Kidney (tissue), 14 donors: Measurements from ENCODE around the gene CXADR. TPM values are rescaled to one million over a fixed set of nuclear protein-coding genes. Genes with fewer than 3 reads are reported as not detected.

Source experiments
- DNase-seq, 5 donors: peaks; one replicate each; pipeline ENCODE4 v3.0.0-alpha.2; 2013 to 2020
- FAIRE-seq: peaks from 2 replicates; lab custom pipeline; 2012; peaks lifted over from hg19 to GRCh38; lab: Jason Lieb, UNC
- H3K27ac ChIP-seq, 2 donors: one replicate each; pipeline ENCODE4 v1.7.0; 2013; ENCODE audit warnings: low read depth in 2 of 2, low read length in 2 of 2, inconsistent platforms in 1 of 2
- H3K27me3 ChIP-seq: one replicate; pipeline ENCODE4 v1.7.1; 2013; ENCODE audit warnings: low read length, inconsistent platforms; ENCODE audit not compliant: control insufficient read depth, insufficient read depth
- H3K36me3 ChIP-seq, 3 donors: one replicate each; pipeline versions ENCODE4 v1.7.0 to v1.7.1; 2013; ENCODE audit warnings: low read length in 3 of 3, control low read depth in 1 of 3, inconsistent platforms in 1 of 3; ENCODE audit not compliant: insufficient read depth in 3 of 3, control insufficient read depth in 2 of 3
- H3K4me1 ChIP-seq, 3 donors: one replicate each; pipeline versions ENCODE4 v1.7.0 to v1.7.1; 2013; ENCODE audit warnings: low read length in 3 of 3, inconsistent platforms in 1 of 3, low read depth in 1 of 3; ENCODE audit not compliant: control insufficient read depth in 2 of 3, insufficient read depth in 2 of 3
- H3K4me3 ChIP-seq, 3 donors: one replicate each; pipeline versions ENCODE4 v1.7.0 to v1.8.1; 2013; ENCODE audit warnings: low read length in 3 of 3, control low read depth in 1 of 3, inconsistent platforms in 1 of 3
- H3K9ac ChIP-seq, 3 donors: one replicate each; pipeline versions ENCODE4 v1.7.0 to v1.7.1; 2013; ENCODE audit warnings: low read length in 3 of 3, control low read depth in 1 of 3, inconsistent platforms in 1 of 3
- H3K9me3 ChIP-seq, 3 donors: one replicate each; pipeline versions ENCODE4 v1.7.0 to v1.7.1; 2013; ENCODE audit warnings: low read length in 3 of 3, control low read depth in 1 of 3, inconsistent platforms in 1 of 3; ENCODE audit not compliant: control insufficient read depth in 2 of 3, insufficient read depth in 1 of 3
- intact Hi-C: fragments of 100-400 bp; cut with DNase I; formaldehyde crosslinking; loops from one replicate; pipeline ENCODE4 v1.11.1; 2022
- polyA plus RNA-seq: library from polyadenylated mRNA; stranded (reverse); fragments of 350-450 nt; fragmentation: Illumina TruSeq; extraction: RNeasy Lipid Tissue Mini Kit (QIAGEN cat#74804); gene quantifications from one replicate; pipeline ENCODE4 v1.2.3, GENCODE V29; 2014; ENCODE audit warnings: low read depth, low replicate concordance; ENCODE audit not compliant: insufficient read depth
- total RNA-seq: library from RNA; stranded (reverse); fragmentation: NEBNext Ultra II Directional; extraction: Animal tissue kit (Norgen Biotek cat#: 25700); gene quantifications from one replicate; pipeline ENCODE4 v1.2.1, GENCODE V29; 2021
- TF ChIP-seq, protein P1 (sequence below): IDR thresholded peaks from 3 replicates; pipeline ENCODE4 v1.5.1; 2012; ENCODE audit warnings: mild to moderate bottlenecking, moderate library complexity, borderline replicate concordance; ENCODE audit not compliant: insufficient read depth; ENCODE audit errors: extremely low read depth
- donor health status: control.
- donor health status: control.
- donor health status: control.
- donor health status: control.
- donor health status: control.
- donor health status: DM: yes; HTN: yes; CAD: no.
- donor health status: Normal renal cell carcinoma (clear cell type).

Gene CXADR
- total and polyA plus RNA-seq, 2 donors from 2014 or later, result 5.2 to 34.4 TPM

DNA sequence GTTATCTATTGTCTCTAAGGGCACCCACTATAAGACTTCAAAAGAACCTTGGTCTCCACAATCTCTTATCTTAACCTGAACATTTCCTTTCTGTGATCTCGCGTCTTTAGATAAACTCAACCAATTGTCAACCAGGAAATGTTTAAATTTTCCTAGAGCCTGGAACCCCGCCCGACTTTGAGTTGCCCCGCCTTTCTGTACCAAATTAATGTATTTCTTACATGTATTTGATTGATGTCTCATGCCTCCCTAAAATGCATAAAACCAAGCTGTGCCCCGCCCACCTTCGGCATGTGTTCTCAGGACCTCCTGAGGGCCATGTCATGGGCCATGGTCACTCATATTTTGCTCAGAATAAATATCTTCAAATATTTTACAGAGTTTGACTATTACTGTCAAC lies 5.9 kb upstream of the CXADR start:
- Histone ChIP-seq H3K27ac (no peak overlapping the region), H3K9ac (no peak overlapping the region), H3K4me1 (no peaks in the 10 kb centered on the region), H3K4me3 (no peak overlapping the region), H3K36me3 (no peaks in the 10 kb centered on the region), H3K27me3 (no peaks in the 10 kb centered on the region), H3K9me3 (no peaks in the 10 kb centered on the region)
- DNase-seq (no peak), FAIRE-seq (no peak)
- intact Hi-C loops, result no loop called here
- TF ChIP-seq, protein P1, sequence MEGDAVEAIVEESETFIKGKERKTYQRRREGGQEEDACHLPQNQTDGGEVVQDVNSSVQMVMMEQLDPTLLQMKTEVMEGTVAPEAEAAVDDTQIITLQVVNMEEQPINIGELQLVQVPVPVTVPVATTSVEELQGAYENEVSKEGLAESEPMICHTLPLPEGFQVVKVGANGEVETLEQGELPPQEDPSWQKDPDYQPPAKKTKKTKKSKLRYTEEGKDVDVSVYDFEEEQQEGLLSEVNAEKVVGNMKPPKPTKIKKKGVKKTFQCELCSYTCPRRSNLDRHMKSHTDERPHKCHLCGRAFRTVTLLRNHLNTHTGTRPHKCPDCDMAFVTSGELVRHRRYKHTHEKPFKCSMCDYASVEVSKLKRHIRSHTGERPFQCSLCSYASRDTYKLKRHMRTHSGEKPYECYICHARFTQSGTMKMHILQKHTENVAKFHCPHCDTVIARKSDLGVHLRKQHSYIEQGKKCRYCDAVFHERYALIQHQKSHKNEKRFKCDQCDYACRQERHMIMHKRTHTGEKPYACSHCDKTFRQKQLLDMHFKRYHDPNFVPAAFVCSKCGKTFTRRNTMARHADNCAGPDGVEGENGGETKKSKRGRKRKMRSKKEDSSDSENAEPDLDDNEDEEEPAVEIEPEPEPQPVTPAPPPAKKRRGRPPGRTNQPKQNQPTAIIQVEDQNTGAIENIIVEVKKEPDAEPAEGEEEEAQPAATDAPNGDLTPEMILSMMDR, result no peak

DNA sequence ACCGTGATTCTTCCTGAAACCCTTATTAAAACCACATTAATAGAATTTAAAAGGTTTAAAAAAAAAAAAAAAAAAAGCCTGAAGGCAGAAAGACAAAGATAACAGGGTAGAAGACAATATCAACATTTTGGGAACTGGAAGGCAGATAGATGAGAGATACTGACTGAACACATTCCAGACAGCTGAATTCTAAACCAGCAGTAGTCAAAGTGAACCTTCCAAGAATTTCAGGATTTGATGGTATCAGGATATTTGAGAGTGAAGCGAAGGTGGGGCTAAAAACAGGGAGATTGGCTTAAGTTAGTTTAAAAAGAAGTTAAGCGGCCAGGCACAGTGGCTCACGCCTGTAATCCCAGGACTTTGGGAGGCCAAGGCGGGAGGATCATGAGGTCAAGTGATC lies 5.3 kb upstream of the CXADR start:
- Histone ChIP-seq H3K4me3 (no peak overlapping the region), H3K4me1 (peaks cover 0 to 2% (median 0%) of the 10 kb centered on the region in 3 donors), H3K9ac (no peak overlapping the region), H3K27ac (no peak overlapping the region), H3K9me3 (no peaks in the 10 kb centered on the region), H3K27me3 (no peaks in the 10 kb centered on the region), H3K36me3 (no peaks in the 10 kb centered on the region)
- intact Hi-C loops, result no loop called here
- TF ChIP-seq, protein P1, result no peak
- FAIRE-seq (no peak), DNase-seq (no peak)

DNA sequence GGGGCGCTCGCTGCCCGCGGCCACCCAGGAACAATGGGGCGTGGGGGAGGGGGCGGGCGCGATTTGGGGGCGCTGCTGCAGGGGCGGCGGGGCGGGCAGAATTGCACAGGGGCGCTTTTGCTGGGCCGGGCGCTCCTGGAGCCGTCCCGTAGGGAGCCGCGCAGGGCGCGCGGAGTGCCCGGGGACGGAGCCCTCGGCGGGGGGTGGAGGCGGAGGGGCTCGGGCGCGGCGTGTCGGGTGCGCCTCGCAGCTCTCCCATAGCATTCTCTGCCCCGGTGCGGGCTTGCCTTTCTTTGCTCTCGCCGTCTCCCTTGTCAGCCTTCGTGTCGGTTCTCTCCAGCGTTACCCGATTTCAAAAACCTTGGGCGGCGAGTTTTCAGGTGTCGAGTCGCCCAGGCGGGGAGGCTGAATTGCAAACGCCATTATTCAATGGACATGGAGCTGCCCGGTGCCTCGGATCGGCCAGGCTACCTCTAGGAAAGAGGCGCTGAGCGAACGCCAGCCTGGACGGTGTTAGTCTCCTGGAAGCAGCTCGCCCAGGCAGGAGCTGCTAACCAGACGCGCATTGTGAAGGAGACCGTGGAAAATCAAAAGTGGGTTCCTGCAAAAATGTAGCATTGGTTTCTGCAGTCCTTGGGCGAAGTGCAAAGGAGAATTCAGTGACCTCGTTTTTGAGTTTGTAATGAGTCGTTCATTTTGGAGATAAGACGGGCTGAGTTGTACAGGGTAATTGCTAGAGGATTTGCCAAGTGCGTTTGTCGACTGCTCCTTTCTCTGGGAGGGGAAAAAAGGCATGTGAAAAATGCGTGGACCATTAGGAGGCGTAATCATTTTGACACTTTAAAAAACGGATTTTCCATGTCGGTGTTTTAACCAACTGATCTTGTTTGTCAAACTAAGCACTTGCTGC lies 626 bp downstream of the CXADR start:
- H3K4me1 ChIP-seq, result peaks cover 0 to 2% (median 0%) of the 10 kb centered on the region in 3 donors
- peak overlapping the region; percentile 77 to 89 for H3K27ac ChIP-seq
- intact Hi-C loops, result no loop called here
- H3K36me3 ChIP-seq, result no peaks in the 10 kb centered on the region
- peak overlapping the region; percentile 61 to 83 (median 75) for H3K4me3 ChIP-seq
- H3K9ac ChIP-seq, result peak overlapping the region; percentile 32 to 73 (median 42)
- TF ChIP-seq, protein P1, result no peak
- peak in 4 of 5 donors; percentile 55 to 76 (median 66) for DNase-seq
- H3K27me3 ChIP-seq, result peaks cover 4% of the 10 kb centered on the region
- H3K9me3 ChIP-seq, result no peaks in the 10 kb centered on the region
- FAIRE-seq, result no peak
